Suppressor macrophage treated with lipopolysaccharide for 4 hours (primary cell): ENCODE data around the gene GPX4.
A peak's percentile ranks its signal among the peaks of the same experiment; 100 is the strongest.
"Not testable (repeated sequence)": the region's sequence is repeated elsewhere in the genome, so short reads cannot be mapped to it uniquely, and the experiment has no call there.

Experiments used
- DNase-seq: peaks from one replicate; pipeline ENCODE4 v3.0.0-alpha.2; 2020

Gene GPX4

GRCh38 chr19:1103132-1103707 is 574 bp upstream of the GPX4 start:
- DNase-seq = no peak

- peak; percentile 93 for DNase-seq
Measured at GRCh38 chr19:1104311-1105007, 665 bp downstream of the GPX4 start.

GRCh38 chr19:1105008-1105872 is 1.4 kb downstream of the GPX4 start:
- no peak for DNase-seq

GRCh38 chr19:1105873-1106840 is 2.4 kb downstream of the GPX4 start:
- no peak for DNase-seq

GRCh38 chr19:1106841-1107660 is 3.3 kb downstream of the GPX4 start:
- peak; percentile 38 for DNase-seq

- DNase-seq = no peak
Measured at GRCh38 chr19:1107661-1108261, 4.0 kb downstream of the GPX4 start.

GRCh38 chr19:1108291-1109031 is 4.7 kb downstream of the GPX4 start:
- no peak for DNase-seq

GRCh38 chr19:1109032-1109551 is 5.3 kb downstream of the GPX4 start:
- no peak for DNase-seq

- no peak for DNase-seq
Measured at GRCh38 chr19:1109697-1110671, 6.2 kb downstream of the GPX4 start.

GRCh38 chr19:1110809-1111640 is 7.2 kb downstream of the GPX4 start:
- DNase-seq = no peak

- no peak for DNase-seq
Measured at GRCh38 chr19:1111641-1112267, 8.0 kb downstream of the GPX4 start.

GRCh38 chr19:1112268-1113029 is 8.7 kb downstream of the GPX4 start:
- no peak for DNase-seq

GRCh38 chr19:1113030-1113985 is 9.5 kb downstream of the GPX4 start:
- DNase-seq = peak; percentile 95

- no peak for DNase-seq
Measured at GRCh38 chr19:1113986-1114483, 10.2 kb downstream of the GPX4 start.

- DNase-seq = not testable (repeated sequence)
Measured at GRCh38 chr19:1114728-1115127, 10.9 kb downstream of the GPX4 start.
